Nephron progenitor cell (in vitro differentiated cells): Measurements from ENCODE around the gene IZUMO1R.
A peak's percentile ranks its signal among the peaks of the same experiment; 100 is the strongest.

Source experiments
- DNase-seq: peaks from one replicate; pipeline ENCODE4 v3.0.0; 2021
- H3K27ac Mint-ChIP-seq: 2 replicates; pipeline ENCODE4 v1.8.0; 2021; ENCODE audit warnings: mild to moderate bottlenecking, moderate library complexity, mixed read lengths
- H3K27me3 Mint-ChIP-seq: 2 replicates; pipeline ENCODE4 v1.8.0; 2021; ENCODE audit warnings: mild to moderate bottlenecking, low read depth, mixed read lengths; ENCODE audit not compliant: poor library complexity
- H3K36me3 Mint-ChIP-seq: 2 replicates; pipeline ENCODE4 v1.8.0; 2021; ENCODE audit warnings: low read depth, mixed read lengths
- H3K4me1 Mint-ChIP-seq: 2 replicates; pipeline ENCODE4 v1.8.0; 2021; ENCODE audit warnings: mixed read lengths
- H3K4me3 Mint-ChIP-seq: 2 replicates; pipeline ENCODE4 v1.8.0; 2021; ENCODE audit warnings: mild to moderate bottlenecking, moderate library complexity, mixed read lengths
- H3K9me3 Mint-ChIP-seq: 2 replicates; pipeline ENCODE4 v1.8.0; 2021; ENCODE audit warnings: mild to moderate bottlenecking, moderate library complexity, mixed read lengths
- CTCF ChIP-seq: fragments of 200-600 bp; sonication (generic); IDR thresholded peaks from 2 replicates; pipeline ENCODE4 v1.5.0; 2021; ENCODE audit warnings: antibody characterized with exemption

The IZUMO1R gene

DNA sequence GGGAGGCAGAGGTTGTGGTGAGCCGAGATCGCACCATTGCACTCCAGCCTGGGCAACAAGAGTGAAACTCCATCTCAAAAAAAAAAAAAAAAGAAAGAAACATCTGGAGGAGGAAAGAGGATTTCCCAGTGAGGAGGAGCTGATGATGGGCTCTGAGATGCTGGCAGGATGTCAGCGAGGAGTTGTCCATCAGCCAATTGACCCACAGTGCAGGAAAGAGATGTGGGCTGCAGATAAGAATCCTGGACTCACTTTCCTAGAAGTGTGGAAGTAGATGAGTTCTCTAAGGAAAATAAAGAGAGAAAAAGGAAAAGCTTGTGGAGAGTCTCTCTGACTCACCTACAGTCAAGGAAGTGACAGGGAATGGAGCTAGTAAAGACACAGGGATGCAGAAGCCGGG is 9.7 kb downstream of the IZUMO1R start:
- H3K4me1 Mint-ChIP-seq, result peaks cover 20% of the 10 kb centered on the region
- H3K36me3 Mint-ChIP-seq, result no peaks in the 10 kb centered on the region
- H3K27ac Mint-ChIP-seq, result no peak overlapping the region
- TF ChIP-seq CTCF, result no peak
- no peaks in the 10 kb centered on the region for H3K9me3 Mint-ChIP-seq
- no peak for DNase-seq
- peaks cover 3% of the 10 kb centered on the region for H3K27me3 Mint-ChIP-seq
- H3K4me3 Mint-ChIP-seq, result no peak overlapping the region

GRCh38 chr11:94315664-94316063 is 11.3 kb downstream of the IZUMO1R start:
- Mint-ChIP-seq H3K4me3 (no peak overlapping the region), H3K27me3 (no peaks in the 10 kb centered on the region), H3K9me3 (no peaks in the 10 kb centered on the region), H3K36me3 (no peaks in the 10 kb centered on the region), H3K4me1 (peaks cover 8% of the 10 kb centered on the region), H3K27ac (no peak overlapping the region)
- TF ChIP-seq CTCF, result no peak
- no peak for DNase-seq

GRCh38 chr11:94322501-94322900 is 18.1 kb downstream of the IZUMO1R start:
- Mint-ChIP-seq H3K4me3 (no peak overlapping the region), H3K27me3 (peaks cover 5% of the 10 kb centered on the region), H3K27ac (no peak overlapping the region), H3K4me1 (no peaks in the 10 kb centered on the region), H3K36me3 (no peaks in the 10 kb centered on the region), H3K9me3 (peaks cover 4% of the 10 kb centered on the region)
- no peak for TF ChIP-seq CTCF
- DNase-seq, result no peak

DNA sequence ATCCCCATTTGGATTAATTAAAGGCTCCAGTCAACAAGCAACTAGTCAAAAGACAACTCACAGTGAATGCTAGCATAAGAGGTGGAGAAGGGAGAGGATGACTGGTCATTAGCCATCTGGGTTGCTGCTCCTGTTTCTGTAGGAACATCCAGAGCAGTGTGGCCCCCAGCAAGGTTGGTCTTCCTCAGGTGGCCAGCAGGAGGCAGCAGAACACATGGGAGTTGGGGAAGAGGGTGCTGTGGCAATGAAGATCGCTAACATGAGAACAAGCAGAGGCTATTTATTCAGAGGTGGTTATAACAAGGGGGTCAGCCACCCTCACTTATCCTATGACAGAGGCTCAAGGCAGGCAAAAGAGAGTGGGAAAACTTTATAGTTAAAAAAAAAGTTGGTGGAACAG is 21.3 kb downstream of the IZUMO1R start:
- Mint-ChIP-seq H3K4me1 (no peaks in the 10 kb centered on the region), H3K36me3 (no peaks in the 10 kb centered on the region), H3K27me3 (peaks cover 5% of the 10 kb centered on the region), H3K4me3 (no peak overlapping the region), H3K27ac (no peak overlapping the region), H3K9me3 (peaks cover 4% of the 10 kb centered on the region)
- TF ChIP-seq CTCF, result peak; percentile 37
- peak; percentile 49 for DNase-seq

- Mint-ChIP-seq H3K4me3 (no peak overlapping the region), H3K4me1 (no peaks in the 10 kb centered on the region), H3K27ac (no peak overlapping the region), H3K9me3 (no peaks in the 10 kb centered on the region), H3K27me3 (peaks cover 6% of the 10 kb centered on the region), H3K36me3 (no peaks in the 10 kb centered on the region)
- no peak for TF ChIP-seq CTCF
- DNase-seq, result no peak
These were observed 22.6 kb downstream of the IZUMO1R start for GRCh38 chr11:94326947-94327346.

DNA sequence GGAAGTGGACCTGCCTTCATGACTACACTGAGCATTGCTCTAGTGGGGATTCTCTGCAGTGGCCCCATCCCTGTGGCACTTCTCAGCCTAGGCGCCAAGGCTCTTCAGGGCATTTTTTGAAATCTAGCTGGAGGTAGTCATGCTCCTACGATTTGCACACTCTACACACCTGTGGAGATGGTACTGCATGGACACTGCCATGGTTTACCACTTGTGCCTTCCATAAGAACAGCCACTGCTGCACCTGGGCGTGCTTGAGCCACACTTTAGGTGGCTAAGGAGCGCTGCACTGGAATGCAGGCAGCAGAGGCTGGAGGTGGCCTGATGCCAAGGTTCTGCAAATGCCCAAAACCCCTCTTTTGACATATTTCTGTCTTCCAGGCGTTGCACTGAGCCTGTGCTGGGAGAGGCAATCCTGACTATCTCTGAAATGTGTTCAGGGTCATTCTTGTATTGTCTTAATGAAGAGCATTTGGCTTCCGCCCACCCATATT is 24.3 kb downstream of the IZUMO1R start:
- H3K27ac Mint-ChIP-seq, result no peak overlapping the region

More for the DNA sequence above, 24.3 kb downstream of the IZUMO1R start:
- H3K9me3 Mint-ChIP-seq, result no peaks in the 10 kb centered on the region
- no peaks in the 10 kb centered on the region for H3K4me1 Mint-ChIP-seq
- TF ChIP-seq CTCF, result no peak
- H3K27me3 Mint-ChIP-seq, result peaks cover 6% of the 10 kb centered on the region
- DNase-seq, result no peak
- no peaks in the 10 kb centered on the region for H3K36me3 Mint-ChIP-seq
- H3K4me3 Mint-ChIP-seq, result no peak overlapping the region
